Endothelial cell (in vitro differentiated cells): ENCODE measurements around the gene YWHAB. TPM values are rescaled to one million over a fixed set of nuclear protein-coding genes. Genes with fewer than 3 reads are reported as not detected.

ENCODE experiments used
- DNase-seq: peaks from one replicate; pipeline ENCODE4 v3.0.0; 2021; ENCODE audit warnings: low spot score
- H3K27ac Mint-ChIP-seq: one replicate; pipeline ENCODE4 v1.8.0; 2021; ENCODE audit warnings: mixed read lengths, inconsistent platforms; ENCODE audit not compliant: unreplicated experiment
- H3K27me3 Mint-ChIP-seq: one replicate; pipeline ENCODE4 v1.8.0; 2021; ENCODE audit warnings: mild to moderate bottlenecking, moderate library complexity, mixed read lengths, inconsistent platforms; ENCODE audit not compliant: unreplicated experiment
- H3K36me3 Mint-ChIP-seq: one replicate; pipeline ENCODE4 v1.8.0; 2021; ENCODE audit warnings: mild to moderate bottlenecking, low read depth, mixed read lengths, inconsistent platforms; ENCODE audit not compliant: unreplicated experiment
- H3K4me1 Mint-ChIP-seq: one replicate; pipeline ENCODE4 v1.8.0; 2021; ENCODE audit warnings: mild to moderate bottlenecking, mixed read lengths, inconsistent platforms; ENCODE audit not compliant: unreplicated experiment
- H3K4me3 Mint-ChIP-seq: one replicate; pipeline ENCODE4 v1.8.0; 2021; ENCODE audit warnings: mild to moderate bottlenecking, mixed read lengths, inconsistent platforms; ENCODE audit not compliant: unreplicated experiment
- H3K9me3 Mint-ChIP-seq: one replicate; pipeline ENCODE4 v1.8.0; 2021; ENCODE audit warnings: mixed read lengths, inconsistent platforms; ENCODE audit not compliant: unreplicated experiment
- total RNA-seq: library from RNA; stranded (reverse); fragmentation: NEBNext Ultra II Directional; extraction: Animal tissue kit (Norgen Biotek cat#: 25700); gene quantifications from one replicate; pipeline ENCODE4 v1.2.1, GENCODE V29; 2021; ENCODE audit not compliant: unreplicated experiment
- TF ChIP-seq, protein P1 (sequence below): fragments of 200-600 bp; sonication (generic); IDR thresholded peaks from one replicate; pipeline ENCODE4 v1.5.0; 2021; ENCODE audit warnings: antibody characterized with exemption; ENCODE audit not compliant: unreplicated experiment

The YWHAB gene
- total RNA-seq, 1 donor from 2014 or later: 183 TPM

GRCh38 chr20:44891826-44892225 lies 6.3 kb downstream of the YWHAB start:
- TF ChIP-seq, protein P1, sequence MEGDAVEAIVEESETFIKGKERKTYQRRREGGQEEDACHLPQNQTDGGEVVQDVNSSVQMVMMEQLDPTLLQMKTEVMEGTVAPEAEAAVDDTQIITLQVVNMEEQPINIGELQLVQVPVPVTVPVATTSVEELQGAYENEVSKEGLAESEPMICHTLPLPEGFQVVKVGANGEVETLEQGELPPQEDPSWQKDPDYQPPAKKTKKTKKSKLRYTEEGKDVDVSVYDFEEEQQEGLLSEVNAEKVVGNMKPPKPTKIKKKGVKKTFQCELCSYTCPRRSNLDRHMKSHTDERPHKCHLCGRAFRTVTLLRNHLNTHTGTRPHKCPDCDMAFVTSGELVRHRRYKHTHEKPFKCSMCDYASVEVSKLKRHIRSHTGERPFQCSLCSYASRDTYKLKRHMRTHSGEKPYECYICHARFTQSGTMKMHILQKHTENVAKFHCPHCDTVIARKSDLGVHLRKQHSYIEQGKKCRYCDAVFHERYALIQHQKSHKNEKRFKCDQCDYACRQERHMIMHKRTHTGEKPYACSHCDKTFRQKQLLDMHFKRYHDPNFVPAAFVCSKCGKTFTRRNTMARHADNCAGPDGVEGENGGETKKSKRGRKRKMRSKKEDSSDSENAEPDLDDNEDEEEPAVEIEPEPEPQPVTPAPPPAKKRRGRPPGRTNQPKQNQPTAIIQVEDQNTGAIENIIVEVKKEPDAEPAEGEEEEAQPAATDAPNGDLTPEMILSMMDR: no peak
- peaks cover 6% of the 10 kb centered on the region for H3K27me3 Mint-ChIP-seq
- H3K27ac Mint-ChIP-seq: no peak overlapping the region
- H3K36me3 Mint-ChIP-seq: peaks cover 6% of the 10 kb centered on the region
- no peaks in the 10 kb centered on the region for H3K9me3 Mint-ChIP-seq
- H3K4me3 Mint-ChIP-seq: no peak overlapping the region
- peaks cover 31% of the 10 kb centered on the region for H3K4me1 Mint-ChIP-seq
- DNase-seq: no peak

DNA sequence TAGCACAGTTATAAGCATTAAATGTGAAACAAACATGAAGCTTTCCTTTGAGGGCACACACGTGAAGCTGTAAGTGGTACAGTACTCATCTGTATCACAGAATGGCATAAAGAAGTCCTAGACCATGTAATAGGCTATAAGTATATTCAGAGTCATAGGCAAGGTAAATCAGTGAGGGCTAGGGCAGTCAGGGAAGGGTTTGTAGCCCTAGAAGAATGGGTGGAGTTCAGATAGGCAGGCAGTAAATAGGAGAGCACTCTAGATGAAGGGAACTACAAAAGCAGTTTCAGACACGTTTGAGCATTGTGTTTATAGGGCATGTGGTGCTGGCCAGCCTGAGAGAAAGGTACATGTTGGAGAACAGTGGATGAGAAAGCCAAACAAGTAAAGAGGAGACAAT lies 9.5 kb downstream of the YWHAB start:
- no peak overlapping the region for H3K27ac Mint-ChIP-seq
- no peak for DNase-seq
- H3K36me3 Mint-ChIP-seq: peaks cover 11% of the 10 kb centered on the region
- no peaks in the 10 kb centered on the region for H3K9me3 Mint-ChIP-seq
- H3K4me3 Mint-ChIP-seq: no peak overlapping the region
- H3K27me3 Mint-ChIP-seq: peaks cover 4% of the 10 kb centered on the region
- H3K4me1 Mint-ChIP-seq: peaks cover 18% of the 10 kb centered on the region
- TF ChIP-seq, protein P1: no peak

- peaks cover 4% of the 10 kb centered on the region for H3K27me3 Mint-ChIP-seq
- no peaks in the 10 kb centered on the region for H3K9me3 Mint-ChIP-seq
- peaks cover 13% of the 10 kb centered on the region for H3K36me3 Mint-ChIP-seq
- no peak overlapping the region for H3K4me3 Mint-ChIP-seq
- H3K27ac Mint-ChIP-seq: no peak overlapping the region
- H3K4me1 Mint-ChIP-seq: peaks cover 23% of the 10 kb centered on the region
- no peak for DNase-seq
- TF ChIP-seq, protein P1: no peak
Measured at GRCh38 chr20:44896583-44896982, 11.1 kb downstream of the YWHAB start.

DNA sequence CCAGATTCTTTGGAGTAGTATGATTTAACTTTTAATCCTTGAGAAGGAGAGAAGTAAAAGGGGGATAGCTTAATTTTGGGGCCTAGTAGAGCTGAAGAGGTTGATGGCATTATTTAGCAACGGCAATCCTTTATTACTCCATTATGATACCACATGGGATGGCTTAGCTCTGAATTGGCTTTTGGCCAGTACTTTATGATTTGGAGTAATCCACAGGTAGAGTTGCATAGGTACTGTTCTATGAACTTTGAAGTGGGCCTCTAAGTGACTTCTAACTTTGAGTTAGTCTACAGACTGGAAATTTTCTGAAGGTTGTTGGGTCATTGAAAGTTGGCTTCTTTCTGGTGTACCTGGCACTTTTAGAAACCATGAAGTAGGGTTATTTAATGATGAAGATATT lies 11.6 kb downstream of the YWHAB start:
- peaks cover 13% of the 10 kb centered on the region for H3K36me3 Mint-ChIP-seq
- no peaks in the 10 kb centered on the region for H3K9me3 Mint-ChIP-seq
- TF ChIP-seq, protein P1: no peak
- no peak for DNase-seq
- no peak overlapping the region for H3K4me3 Mint-ChIP-seq
- H3K4me1 Mint-ChIP-seq: peaks cover 23% of the 10 kb centered on the region
- H3K27me3 Mint-ChIP-seq: peaks cover 4% of the 10 kb centered on the region
- no peak overlapping the region for H3K27ac Mint-ChIP-seq

DNA sequence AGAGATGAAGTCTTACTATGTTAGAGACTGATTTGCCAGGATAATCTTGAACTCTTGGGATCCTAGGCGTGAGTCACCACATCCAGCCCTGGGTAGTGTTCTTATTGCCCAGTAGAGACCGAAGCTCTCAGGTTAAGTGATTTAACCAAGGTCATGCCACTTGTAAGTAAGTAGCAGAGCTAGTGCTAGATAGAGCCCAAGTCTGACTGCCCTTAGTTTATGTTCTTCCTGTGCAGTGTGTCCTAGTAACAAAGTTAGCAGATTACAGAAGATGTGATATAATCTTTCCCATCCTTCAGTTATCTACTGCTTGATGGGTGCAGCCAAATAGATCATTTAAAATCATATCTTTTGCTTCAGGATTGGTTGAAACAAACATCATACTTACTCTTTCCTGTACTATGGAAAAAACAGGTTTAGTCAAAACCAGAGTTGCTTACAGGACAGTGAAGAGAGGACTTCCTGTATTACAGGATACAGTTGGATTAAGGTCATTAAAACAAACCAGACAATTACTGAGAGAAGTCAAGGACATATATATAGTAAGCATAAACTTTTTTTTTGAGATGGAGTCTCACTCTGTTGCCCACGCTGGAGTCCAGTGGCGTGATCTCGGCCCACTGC lies 14.8 kb downstream of the YWHAB start:
- no peaks in the 10 kb centered on the region for H3K27me3 Mint-ChIP-seq
- no peak for DNase-seq
- no peaks in the 10 kb centered on the region for H3K9me3 Mint-ChIP-seq
- peaks cover 23% of the 10 kb centered on the region for H3K36me3 Mint-ChIP-seq
- TF ChIP-seq, protein P1: no peak
- H3K27ac Mint-ChIP-seq: peak overlapping the region; percentile 26
- no peak overlapping the region for H3K4me3 Mint-ChIP-seq
- peaks cover 16% of the 10 kb centered on the region for H3K4me1 Mint-ChIP-seq
